Measurements from ENCODE around the gene RPS6KC1. TPM values are rescaled to one million over a fixed set of nuclear protein-coding genes. Genes with fewer than 3 reads are reported as not detected.

Gene RPS6KC1
- total RNA-seq, 1 donor from 2014 or later = 19.9 TPM

- Mint-ChIP-seq H3K9me3 (ENCODE audit: unreplicated experiment) (no peaks in the 10 kb centered on the region), H3K4me1 (ENCODE audit: unreplicated experiment) (no peaks in the 10 kb centered on the region), H3K27me3 (ENCODE audit: unreplicated experiment) (no peaks in the 10 kb centered on the region), H3K4me3 (ENCODE audit: unreplicated experiment) (no peak overlapping the region), H3K27ac (ENCODE audit: unreplicated experiment) (no peak overlapping the region), H3K36me3 (ENCODE audit: low read depth, unreplicated experiment) (no peaks in the 10 kb centered on the region)
- no peak for TF ChIP-seq CTCF (IDR thresholded peaks at IDR 0.05; ENCODE audit: unreplicated experiment)
- no peak for DNase-seq (ENCODE audit: low spot score)
These were observed 72.5 kb downstream of the RPS6KC1 start for GRCh38 chr1:213123536-213123935.

GRCh38 chr1:213124590-213124989 is 73.5 kb downstream of the RPS6KC1 start:
- H3K36me3 Mint-ChIP-seq (ENCODE audit: low read depth, unreplicated experiment) = no peaks in the 10 kb centered on the region
- TF ChIP-seq CTCF (IDR thresholded peaks at IDR 0.05; ENCODE audit: unreplicated experiment) = no peak
- H3K27ac Mint-ChIP-seq (ENCODE audit: unreplicated experiment) = no peak overlapping the region
- H3K4me1 Mint-ChIP-seq (ENCODE audit: unreplicated experiment) = no peaks in the 10 kb centered on the region
- DNase-seq (ENCODE audit: low spot score) = no peak
- H3K27me3 Mint-ChIP-seq (ENCODE audit: unreplicated experiment) = no peaks in the 10 kb centered on the region
- no peak overlapping the region for H3K4me3 Mint-ChIP-seq (ENCODE audit: unreplicated experiment)
- no peaks in the 10 kb centered on the region for H3K9me3 Mint-ChIP-seq (ENCODE audit: unreplicated experiment)

- Mint-ChIP-seq H3K36me3 (ENCODE audit: low read depth, unreplicated experiment) (no peaks in the 10 kb centered on the region), H3K9me3 (ENCODE audit: unreplicated experiment) (no peaks in the 10 kb centered on the region), H3K27ac (ENCODE audit: unreplicated experiment) (no peak overlapping the region), H3K4me3 (ENCODE audit: unreplicated experiment) (no peak overlapping the region), H3K4me1 (ENCODE audit: unreplicated experiment) (no peaks in the 10 kb centered on the region), H3K27me3 (ENCODE audit: unreplicated experiment) (no peaks in the 10 kb centered on the region)
- no peak for DNase-seq (ENCODE audit: low spot score)
- TF ChIP-seq CTCF (IDR thresholded peaks at IDR 0.05; ENCODE audit: unreplicated experiment) = no peak
These were observed 74.6 kb downstream of the RPS6KC1 start for GRCh38 chr1:213125643-213126042.

- Mint-ChIP-seq H3K9me3 (ENCODE audit: unreplicated experiment) (no peaks in the 10 kb centered on the region), H3K4me3 (ENCODE audit: unreplicated experiment) (no peak overlapping the region), H3K27me3 (ENCODE audit: unreplicated experiment) (no peaks in the 10 kb centered on the region), H3K27ac (ENCODE audit: unreplicated experiment) (no peak overlapping the region), H3K36me3 (ENCODE audit: low read depth, unreplicated experiment) (no peaks in the 10 kb centered on the region), H3K4me1 (ENCODE audit: unreplicated experiment) (no peaks in the 10 kb centered on the region)
- TF ChIP-seq CTCF (IDR thresholded peaks at IDR 0.05; ENCODE audit: unreplicated experiment) = no peak
- no peak for DNase-seq (ENCODE audit: low spot score)
These were observed 76.0 kb downstream of the RPS6KC1 start for GRCh38 chr1:213127074-213127473.

- H3K4me1 Mint-ChIP-seq (ENCODE audit: unreplicated experiment) = peaks cover 19% of the 10 kb centered on the region
- no peak overlapping the region for H3K4me3 Mint-ChIP-seq (ENCODE audit: unreplicated experiment)
- H3K9me3 Mint-ChIP-seq (ENCODE audit: unreplicated experiment) = no peaks in the 10 kb centered on the region
- no peaks in the 10 kb centered on the region for H3K27me3 Mint-ChIP-seq (ENCODE audit: unreplicated experiment)
- no peak for TF ChIP-seq CTCF (IDR thresholded peaks at IDR 0.05; ENCODE audit: unreplicated experiment)
- no peaks in the 10 kb centered on the region for H3K36me3 Mint-ChIP-seq (ENCODE audit: low read depth, unreplicated experiment)
- no peak for DNase-seq (ENCODE audit: low spot score)
- no peak overlapping the region for H3K27ac Mint-ChIP-seq (ENCODE audit: unreplicated experiment)
These were observed 81.0 kb downstream of the RPS6KC1 start for GRCh38 chr1:213131851-213132655.

Measured in endothelial cell (in vitro differentiated cells).